ENCODE results near the gene UFD1. TPM values are rescaled to one million over a fixed set of nuclear protein-coding genes. Genes with fewer than 3 reads are reported as not detected.
A peak's percentile ranks its signal among the peaks of the same experiment; 100 is the strongest.

The UFD1 gene
- total and polyA plus RNA-seq, 2 donors from 2014 or later = 56.2 to 67.8 TPM

- H3K9me3 ChIP-seq (ENCODE audit: control insufficient read depth in 2 of 3, insufficient read depth in 1 of 3, low read length in 3 of 3) = no peaks in the 10 kb centered on the region
- peak in 4 of 5 donors; percentile 21 to 70 (median 32) for DNase-seq
These were observed 48.8 kb downstream of the UFD1 start for GRCh38 chr22:19429950-19430889.

GRCh38 chr22:19424186-19424500, 54.9 kb downstream of the UFD1 start:
- Histone ChIP-seq H3K27ac (ENCODE audit: low read depth in 2 of 2, low read length in 2 of 2) (no peak overlapping the region), H3K4me1 (ENCODE audit: control insufficient read depth in 2 of 3, insufficient read depth in 2 of 3, low read depth in 1 of 3, low read length in 3 of 3) (peaks cover 0 to 15% (median 5%) of the 10 kb centered on the region in 3 donors), H3K9me3 (ENCODE audit: control insufficient read depth in 2 of 3, insufficient read depth in 1 of 3, low read length in 3 of 3) (no peaks in the 10 kb centered on the region), H3K4me3 (ENCODE audit: low read length in 3 of 3) (no peak overlapping the region), H3K27me3 (ENCODE audit: control insufficient read depth, insufficient read depth, low read length) (no peaks in the 10 kb centered on the region), H3K36me3 (ENCODE audit: control insufficient read depth in 2 of 3, insufficient read depth in 3 of 3, low read length in 3 of 3) (peaks cover 0 to 2% (median 0%) of the 10 kb centered on the region in 3 donors), H3K9ac (ENCODE audit: low read length in 3 of 3) (no peak overlapping the region)
- intact Hi-C loops (cut with DNase I) = no loop called here
- no peak for TF ChIP-seq CTCF (IDR thresholded peaks at IDR 0.05; ENCODE audit: borderline replicate concordance, extremely low read depth, insufficient read depth)
- FAIRE-seq = no peak
- no peak for DNase-seq

More at GRCh38 chr22:19429950-19430889, 48.8 kb downstream of the UFD1 start:
- intact Hi-C loops (cut with DNase I) = no loop called here
- no peak for TF ChIP-seq CTCF (IDR thresholded peaks at IDR 0.05; ENCODE audit: borderline replicate concordance, extremely low read depth, insufficient read depth)
- Histone ChIP-seq H3K4me1 (ENCODE audit: control insufficient read depth in 2 of 3, insufficient read depth in 2 of 3, low read depth in 1 of 3, low read length in 3 of 3) (peaks cover 0 to 18% (median 8%) of the 10 kb centered on the region in 3 donors), H3K9ac (ENCODE audit: low read length in 3 of 3) (peak overlapping the region in 2 of 3 donors; percentile 62 to 74), H3K27ac (ENCODE audit: low read depth in 2 of 2, low read length in 2 of 2) (peak overlapping the region; percentile 15 to 48), H3K4me3 (ENCODE audit: low read length in 3 of 3) (peak overlapping the region; percentile 59 to 72 (median 67)), H3K27me3 (ENCODE audit: control insufficient read depth, insufficient read depth, low read length) (no peaks in the 10 kb centered on the region), H3K36me3 (ENCODE audit: control insufficient read depth in 2 of 3, insufficient read depth in 3 of 3, low read length in 3 of 3) (peaks cover 5% of the 10 kb centered on the region in 3 donors)
- FAIRE-seq = no peak

GRCh38 chr22:19422440-19423301, 56.3 kb downstream of the UFD1 start:
- H3K27me3 ChIP-seq (ENCODE audit: control insufficient read depth, insufficient read depth, low read length) = no peaks in the 10 kb centered on the region
- TF ChIP-seq CTCF (IDR thresholded peaks at IDR 0.05; ENCODE audit: borderline replicate concordance, extremely low read depth, insufficient read depth) = no peak
- intact Hi-C loops (cut with DNase I) = no loop called here
- H3K27ac ChIP-seq (ENCODE audit: low read depth in 2 of 2, low read length in 2 of 2) = no peak overlapping the region
- DNase-seq = no peak
- FAIRE-seq = no peak
- no peaks in the 10 kb centered on the region for H3K9me3 ChIP-seq (ENCODE audit: control insufficient read depth in 2 of 3, insufficient read depth in 1 of 3, low read length in 3 of 3)
- peaks cover 0 to 2% (median 0%) of the 10 kb centered on the region in 3 donors for H3K36me3 ChIP-seq (ENCODE audit: control insufficient read depth in 2 of 3, insufficient read depth in 3 of 3, low read length in 3 of 3)
- peaks cover 0 to 15% (median 5%) of the 10 kb centered on the region in 3 donors for H3K4me1 ChIP-seq (ENCODE audit: control insufficient read depth in 2 of 3, insufficient read depth in 2 of 3, low read depth in 1 of 3, low read length in 3 of 3)
- no peak overlapping the region for H3K9ac ChIP-seq (ENCODE audit: low read length in 3 of 3)
- no peak overlapping the region for H3K4me3 ChIP-seq (ENCODE audit: low read length in 3 of 3)

Data from kidney (tissue), 14 donors.